NCI-H1105 (cell line): ENCODE data around the gene CLASP1.
"Not testable (repeated sequence)": the region's sequence is repeated elsewhere in the genome, so short reads cannot be mapped to it uniquely, and the experiment has no call there.

Experiments used
- DNase-seq: peaks from one replicate; lab custom pipeline; 2025; lab: John Stamatoyannopoulos, UW

CLASP1 gene

GRCh38 chr2:121579309-121579708, 70.0 kb downstream of the CLASP1 start:
- DNase-seq, result no peak

- DNase-seq, result no peak
Measured at GRCh38 chr2:121577381-121577780, 71.9 kb downstream of the CLASP1 start.

GRCh38 chr2:121576263-121576662, 73.0 kb downstream of the CLASP1 start:
- no peak for DNase-seq

- DNase-seq, result no peak
Measured at GRCh38 chr2:121575800-121576199, 73.5 kb downstream of the CLASP1 start.

GRCh38 chr2:121570667-121571055, 78.6 kb downstream of the CLASP1 start:
- no peak for DNase-seq

- no peak for DNase-seq
Measured at GRCh38 chr2:121570036-121570666, 79.1 kb downstream of the CLASP1 start.

- no peak for DNase-seq
Measured at GRCh38 chr2:121567957-121568409, 81.3 kb downstream of the CLASP1 start.

- no peak for DNase-seq
Measured at GRCh38 chr2:121567452-121567851, 81.8 kb downstream of the CLASP1 start.

- no peak for DNase-seq
Measured at GRCh38 chr2:121565389-121566250, 83.6 kb downstream of the CLASP1 start.

GRCh38 chr2:121564905-121565304, 84.4 kb downstream of the CLASP1 start:
- no peak for DNase-seq

GRCh38 chr2:121563754-121564153, 85.5 kb downstream of the CLASP1 start:
- DNase-seq, result not testable (repeated sequence)

GRCh38 chr2:121562269-121563176, 86.7 kb downstream of the CLASP1 start:
- no peak for DNase-seq

- DNase-seq, result no peak
Measured at GRCh38 chr2:121561617-121562268, 87.5 kb downstream of the CLASP1 start.

GRCh38 chr2:121558329-121558728, 90.9 kb downstream of the CLASP1 start:
- DNase-seq, result no peak

GRCh38 chr2:121555008-121555407, 94.3 kb downstream of the CLASP1 start:
- DNase-seq, result no peak

GRCh38 chr2:121552477-121553180, 96.6 kb downstream of the CLASP1 start:
- DNase-seq, result not testable (repeated sequence)

- no peak for DNase-seq
Measured at GRCh38 chr2:121550669-121551068, 98.6 kb downstream of the CLASP1 start.

GRCh38 chr2:121547646-121548045, 101.6 kb downstream of the CLASP1 start:
- no peak for DNase-seq

GRCh38 chr2:121545913-121546312, 103.3 kb downstream of the CLASP1 start:
- DNase-seq, result no peak

GRCh38 chr2:121545257-121545656, 104.0 kb downstream of the CLASP1 start:
- no peak for DNase-seq

GRCh38 chr2:121541495-121541894, 107.8 kb downstream of the CLASP1 start:
- no peak for DNase-seq
